Superior temporal gyrus (tissue), 1 donor: ENCODE measurements around the gene FTHL17.

Experiments
- DNase-seq: peaks from one replicate; pipeline ENCODE4 v3.0.0-alpha.2; 2016; ENCODE audit errors: extremely low spot score

FTHL17 gene

GRCh38 chrX:31071725-31072124 lies at the start of gene FTHL17:
FTHL17 (minus strand) TSS chrX:31072041; CDS start chrX:31071953, 88 bp downstream.
- no peak for DNase-seq

DNA sequence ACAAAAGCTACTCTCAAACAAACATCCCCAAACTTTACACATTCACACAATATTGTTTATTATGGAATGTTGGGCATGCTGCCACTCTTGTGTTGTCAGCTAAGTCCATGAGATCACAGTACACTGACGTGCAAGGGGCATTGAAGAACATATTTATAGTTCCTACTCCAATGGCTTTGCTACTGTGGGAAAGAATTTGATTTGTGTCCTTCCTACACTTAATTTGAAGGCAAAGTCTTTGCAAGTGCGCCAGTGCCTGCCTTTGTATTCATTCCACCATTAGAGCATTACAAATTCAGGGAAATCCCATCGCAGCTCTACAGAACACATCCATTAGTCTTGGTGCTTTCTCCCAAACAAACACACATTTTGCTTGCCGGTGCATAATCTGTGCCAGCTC lies 45.4 kb upstream of the FTHL17 start:
- DNase-seq = no peak

GRCh38 chrX:31115398-31115797 lies 43.6 kb upstream of the FTHL17 start:
- no peak for DNase-seq

DNA sequence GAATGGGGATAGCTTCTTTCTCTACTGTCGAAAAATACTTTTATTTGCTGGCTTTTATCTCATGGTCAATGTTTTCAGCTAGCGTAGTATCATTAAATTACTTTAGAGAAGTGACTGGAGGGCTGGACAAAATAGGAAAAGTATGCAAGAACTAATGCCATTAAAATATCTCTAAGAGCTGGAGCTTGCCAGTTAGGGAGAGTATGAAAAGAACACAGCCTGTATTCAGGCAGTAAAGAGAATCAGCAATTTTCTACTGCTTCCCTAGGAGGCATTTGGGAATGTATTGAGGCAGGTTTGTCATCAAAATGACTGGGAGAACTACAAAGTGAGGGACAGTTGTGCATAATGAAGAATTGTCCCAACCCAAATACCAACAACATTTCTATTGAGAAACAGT lies 43.0 kb upstream of the FTHL17 start:
- DNase-seq = no peak

GRCh38 chrX:31112226-31112999 lies 40.6 kb upstream of the FTHL17 start:
- DNase-seq = no peak

GRCh38 chrX:31110657-31111056 lies 38.8 kb upstream of the FTHL17 start:
- DNase-seq = no peak

GRCh38 chrX:31099536-31100090 lies 27.8 kb upstream of the FTHL17 start:
- no peak for DNase-seq

- no peak for DNase-seq
Observed at GRCh38 chrX:31098079-31098478, 26.2 kb upstream of the FTHL17 start.

DNA sequence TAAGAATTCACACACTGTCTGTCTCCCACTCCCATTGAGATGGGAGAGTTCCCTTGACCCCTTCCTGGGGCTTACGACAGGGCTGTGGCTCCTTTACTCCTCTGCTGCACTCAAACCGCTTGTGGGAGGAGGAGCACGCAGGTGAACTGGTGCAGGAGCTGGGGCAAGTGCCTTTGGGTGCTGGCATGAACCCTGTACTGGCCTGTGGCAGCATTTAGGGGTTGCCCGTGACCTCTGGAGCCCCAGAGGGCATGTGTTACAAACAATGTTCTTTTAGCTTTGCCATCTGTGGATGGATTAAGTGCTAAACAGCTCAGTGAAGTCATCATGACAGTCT lies 21.8 kb upstream of the FTHL17 start:
- no peak for DNase-seq

DNA sequence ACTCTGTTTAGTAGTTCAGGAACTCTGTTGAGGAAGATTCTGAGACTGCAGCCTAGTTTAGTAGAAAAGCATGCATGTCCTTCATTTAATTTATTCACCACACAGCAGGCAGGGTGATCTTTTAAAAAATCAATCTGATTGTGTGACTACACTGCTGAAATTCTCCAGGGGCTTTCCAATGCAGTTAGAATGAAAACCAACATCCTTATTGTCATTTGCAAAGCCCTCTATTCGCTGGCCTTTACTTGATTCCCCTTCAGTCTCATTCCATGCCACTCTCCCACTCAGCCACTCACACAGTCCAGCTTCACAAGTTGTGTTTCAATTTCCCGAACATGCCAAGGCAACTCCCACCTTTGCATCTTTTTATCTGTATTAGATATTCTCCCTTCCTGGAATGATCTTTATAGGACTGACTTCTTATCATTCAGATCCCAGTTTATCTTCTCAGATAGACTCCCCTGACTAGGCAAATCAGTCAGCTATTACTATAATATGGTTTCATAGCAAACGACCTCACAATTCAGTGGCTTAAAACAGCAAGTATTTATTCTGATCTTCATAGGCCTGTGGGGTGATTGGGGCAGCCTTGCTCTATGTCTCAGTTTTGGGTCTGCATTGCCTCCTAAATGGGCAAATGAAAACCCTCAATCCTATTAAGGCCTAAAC lies 21.3 kb upstream of the FTHL17 start:
- no peak for DNase-seq

- DNase-seq = no peak
Observed at GRCh38 chrX:31092476-31092875, 20.6 kb upstream of the FTHL17 start.

DNA sequence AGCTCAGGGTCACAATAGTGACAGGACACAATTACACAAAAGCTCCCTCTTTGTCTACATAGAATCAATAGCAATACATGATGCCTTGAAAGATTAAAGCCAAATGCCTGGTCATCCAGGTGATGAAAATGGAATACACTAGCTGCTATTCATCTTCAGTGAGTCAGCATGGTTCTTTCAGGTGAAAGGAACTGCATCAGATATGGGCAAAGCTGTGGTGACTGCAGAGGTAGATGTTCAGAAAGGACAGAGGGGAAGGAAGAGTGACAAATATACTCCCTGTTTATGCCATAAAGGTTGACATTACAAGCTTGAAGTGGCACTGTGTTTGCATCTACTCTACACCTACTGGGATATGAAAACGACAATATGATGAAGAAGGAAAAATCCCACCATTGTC lies 20.0 kb upstream of the FTHL17 start:
- DNase-seq = no peak

DNA sequence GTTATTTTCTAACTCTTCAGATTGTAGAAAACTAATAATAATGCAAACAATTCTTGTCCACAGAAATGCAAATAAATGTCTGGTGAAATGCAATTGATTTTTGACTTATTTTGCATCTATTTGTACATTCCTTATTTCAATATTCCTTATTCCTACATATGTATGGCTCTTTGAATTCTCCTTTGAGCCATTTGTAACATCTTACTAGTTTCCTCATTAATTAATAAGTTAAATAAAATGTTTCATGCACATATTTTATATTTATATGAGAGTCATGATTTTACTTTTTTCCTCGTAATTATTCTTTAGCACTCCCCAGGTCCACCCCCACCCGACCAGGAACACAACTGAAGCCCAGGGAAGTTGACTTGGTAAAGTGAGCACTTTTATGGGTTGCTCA lies 2.7 kb upstream of the FTHL17 start:
- DNase-seq = no peak

DNA sequence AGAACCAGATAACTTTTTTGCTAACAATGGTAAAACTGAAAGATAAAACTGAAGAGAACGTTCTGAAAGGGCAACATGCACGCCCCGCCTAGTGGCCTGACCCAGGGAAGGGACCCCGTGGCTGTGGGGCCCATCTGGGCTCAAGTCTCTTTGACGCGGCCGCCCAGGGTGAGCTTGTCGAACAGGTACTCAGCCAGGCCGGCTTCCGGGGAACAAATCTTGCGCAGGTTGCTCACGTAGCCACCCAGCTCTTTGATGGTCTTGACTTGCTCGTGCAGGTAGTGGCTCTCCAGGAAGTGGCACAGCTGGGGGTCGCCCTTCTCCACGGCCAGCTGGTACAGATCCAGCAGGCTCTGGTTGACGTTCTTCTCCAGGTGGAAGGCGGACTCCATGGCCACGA lies 579 bp downstream of the FTHL17 start:
- no peak for DNase-seq

- DNase-seq = no peak
Observed at GRCh38 chrX:31070057-31070468, 1.8 kb downstream of the FTHL17 start.

DNA sequence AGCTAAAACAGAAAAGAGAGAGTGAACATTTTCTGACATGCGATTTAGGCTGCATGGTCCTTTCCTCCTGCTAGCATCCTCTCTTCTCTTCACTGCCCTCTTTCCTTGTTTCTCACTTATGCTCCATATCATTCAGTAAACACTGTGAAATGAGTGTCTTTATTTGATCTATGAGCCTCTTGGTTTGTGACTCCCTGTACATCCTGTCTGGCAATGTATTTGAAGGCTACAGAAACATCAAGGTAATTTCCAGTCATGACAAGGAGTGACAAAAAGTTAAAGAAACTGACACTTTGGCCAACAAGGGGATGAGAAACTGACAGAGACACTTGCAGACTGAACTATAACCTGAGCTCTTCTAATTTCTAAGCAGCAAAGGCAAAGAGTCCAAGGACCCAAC lies 8.7 kb downstream of the FTHL17 start:
- DNase-seq = no peak

DNA sequence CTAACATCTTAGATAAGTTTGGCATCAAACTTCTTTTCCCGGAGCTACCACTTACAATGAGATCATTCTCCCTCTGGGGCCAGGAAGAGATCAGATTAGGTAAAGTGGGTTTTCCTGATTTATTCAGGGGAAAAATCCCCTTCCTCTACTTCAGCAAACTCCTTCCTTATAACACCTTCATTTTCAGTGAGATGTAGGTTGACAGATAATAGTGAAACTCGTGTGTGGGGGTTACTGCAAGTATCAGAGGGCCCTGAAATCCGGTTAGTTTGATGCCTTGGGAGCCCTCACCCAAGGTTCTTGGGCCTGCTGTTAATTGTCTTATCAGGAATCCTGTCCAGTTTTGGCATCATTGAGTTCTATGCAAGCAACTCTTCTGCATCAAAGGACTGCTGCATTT lies 10.8 kb downstream of the FTHL17 start:
- DNase-seq = no peak

GRCh38 chrX:31060016-31060415 lies 11.8 kb downstream of the FTHL17 start:
- no peak for DNase-seq

DNA sequence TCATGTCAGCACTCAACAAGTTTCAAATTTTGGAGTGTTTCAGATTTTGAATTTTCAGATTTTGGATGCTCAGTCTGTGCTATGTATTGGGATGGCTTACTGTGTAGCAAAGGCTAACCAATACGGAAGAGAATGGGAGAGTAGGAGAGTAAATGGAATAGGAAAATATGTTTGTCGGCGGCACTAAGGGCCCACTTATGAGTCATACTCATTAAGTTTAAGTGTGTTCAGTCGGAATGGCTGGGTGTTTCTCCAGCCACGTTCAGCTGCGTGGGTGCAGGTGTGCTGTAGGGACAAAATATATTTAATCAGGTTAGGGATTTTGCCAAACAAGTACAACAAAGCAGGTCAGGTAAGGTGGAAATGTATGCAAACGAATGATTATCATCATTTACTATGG lies 13.6 kb downstream of the FTHL17 start:
- no peak for DNase-seq

- DNase-seq = no peak
Observed at GRCh38 chrX:31057691-31058090, 14.2 kb downstream of the FTHL17 start.

- DNase-seq = no peak
Observed at GRCh38 chrX:31057291-31057690, 14.6 kb downstream of the FTHL17 start.

DNA sequence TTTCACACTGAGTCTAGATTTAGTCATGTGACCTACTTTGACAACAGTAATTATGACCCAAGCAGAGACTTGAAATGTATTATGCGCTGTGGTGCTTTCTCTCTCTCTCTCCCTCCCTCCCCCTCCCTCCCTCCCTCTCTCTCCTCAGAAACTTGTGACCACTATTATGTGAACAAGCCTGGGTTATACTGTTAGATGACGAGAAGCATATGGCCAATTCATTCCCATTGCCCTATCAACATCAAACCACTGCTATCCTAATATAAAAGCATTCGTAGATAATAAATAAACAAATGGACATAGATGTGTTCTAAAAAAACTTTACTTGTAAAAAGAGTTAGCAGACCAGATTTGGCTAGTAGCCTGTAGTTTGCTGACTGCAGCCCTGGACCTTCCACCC lies 18.2 kb downstream of the FTHL17 start:
- DNase-seq = no peak

- no peak for DNase-seq
Observed at GRCh38 chrX:31039327-31039711, 32.5 kb downstream of the FTHL17 start.
